WTC11 (cell line): Measurements from ENCODE around the gene PDGFRB. TPM values are rescaled to one million over a fixed set of nuclear protein-coding genes. Genes with fewer than 3 reads are reported as not detected.

ENCODE experiments used
- ATAC-seq: fragments of 200-7000 bp; cut with Tn5 transposase; 2 replicates; pipeline ENCODE4 v1.10.0; 2021; ENCODE audit warnings: mild to moderate bottlenecking, moderate library complexity
- CTCF ChIA-PET: fragments of 300-600 bp; sonication (Branson Sonifier 250); formaldehyde crosslinking; loops from one replicate; lab custom pipeline; 2021; ENCODE audit warnings: antibody characterized with exemption; lab: Charles Lee
- POLR2A ChIA-PET: fragments of 350-600 bp; sonication (Branson Sonifier 250); formaldehyde crosslinking; loops from one replicate; lab custom pipeline; 2021; ENCODE audit warnings: antibody characterized with exemption; lab: Charles Lee
- DNase-seq: peaks from one replicate; pipeline ENCODE4 v3.0.0; 2021; ENCODE audit warnings: low spot score
- H3K27ac Mint-ChIP-seq: 2 replicates; pipeline ENCODE4 v1.8.0; 2021; ENCODE audit warnings: mixed read lengths
- H3K27me3 Mint-ChIP-seq: 2 replicates; pipeline ENCODE4 v1.8.0; 2021; ENCODE audit warnings: low read depth, mild to moderate bottlenecking, moderate library complexity, mixed read lengths
- H3K36me3 Mint-ChIP-seq: 2 replicates; pipeline ENCODE4 v1.8.0; 2021; ENCODE audit warnings: mixed read lengths
- H3K4me1 Mint-ChIP-seq: 2 replicates; pipeline ENCODE4 v1.8.0; 2022; ENCODE audit warnings: mixed read lengths
- H3K4me3 Mint-ChIP-seq: 2 replicates; pipeline ENCODE4 v1.8.0; 2021; ENCODE audit warnings: mild to moderate bottlenecking, moderate library complexity, mixed read lengths
- H3K9me3 Mint-ChIP-seq: 2 replicates; pipeline ENCODE4 v1.8.0; 2021; ENCODE audit warnings: mixed read lengths
- ARID4B ChIP-seq: sonication (generic); formaldehyde crosslinking; IDR thresholded peaks from 2 replicates; pipeline ENCODE4 v1.8.0; 2023; ENCODE audit warnings: missing genetic modification reagents, mild to moderate bottlenecking, borderline replicate concordance
- CREM ChIP-seq: sonication (generic); formaldehyde crosslinking; IDR thresholded peaks from 2 replicates; pipeline ENCODE4 v1.8.1; 2022; ENCODE audit warnings: mild to moderate bottlenecking, missing genetic modification reagents, moderate library complexity
- E2F5 ChIP-seq: sonication (generic); formaldehyde crosslinking; IDR thresholded peaks from 2 replicates; pipeline ENCODE4 v1.8.1; 2022; ENCODE audit warnings: mild to moderate bottlenecking, moderate library complexity, missing genetic modification reagents
- FOXJ3 ChIP-seq: sonication (generic); formaldehyde crosslinking; IDR thresholded peaks from 2 replicates; pipeline ENCODE4 v1.9.0; 2021; ENCODE audit warnings: missing genetic modification reagents, mild to moderate bottlenecking, borderline replicate concordance
- HMGA2 ChIP-seq: fragments of 250-450 bp; sonication (Bioruptor Pico); IDR thresholded peaks from 2 replicates; pipeline ENCODE4 v1.4.0; 2021; ENCODE audit warnings: mild to moderate bottlenecking, moderate library complexity
- IRF2 ChIP-seq: sonication (generic); formaldehyde crosslinking; IDR thresholded peaks from 2 replicates; pipeline ENCODE4 v1.8.0; 2022; ENCODE audit warnings: low read depth, missing genetic modification reagents, borderline replicate concordance
- MLX ChIP-seq: sonication (generic); formaldehyde crosslinking; IDR thresholded peaks from 2 replicates; pipeline ENCODE4 v1.8.1; 2023; ENCODE audit warnings: mild to moderate bottlenecking, missing genetic modification reagents, moderate library complexity
- NR2C2 ChIP-seq: sonication (generic); formaldehyde crosslinking; IDR thresholded peaks from 2 replicates; pipeline ENCODE4 v1.8.0; 2022; ENCODE audit warnings: mild to moderate bottlenecking, missing genetic modification reagents
- NR3C1 ChIP-seq: sonication (generic); formaldehyde crosslinking; conservative IDR thresholded peaks from 2 replicates; pipeline ENCODE4 v1.8.1; 2023; ENCODE audit warnings: low read depth, mild to moderate bottlenecking, missing genetic modification reagents
- OVOL2 ChIP-seq: fragments of 250-450 bp; sonication (Bioruptor Pico); IDR thresholded peaks from 2 replicates; pipeline ENCODE4 v1.9.0; 2021; ENCODE audit warnings: mild to moderate bottlenecking, borderline replicate concordance
- PREB ChIP-seq: sonication (generic); formaldehyde crosslinking; IDR thresholded peaks from 2 replicates; pipeline ENCODE4 v1.8.1; 2022; ENCODE audit warnings: mild to moderate bottlenecking, missing genetic modification reagents, moderate library complexity, borderline replicate concordance
- SOX15 ChIP-seq: fragments of 250-450 bp; sonication (Bioruptor Pico); IDR thresholded peaks from 2 replicates; pipeline ENCODE4 v1.9.0; 2021; ENCODE audit warnings: mild to moderate bottlenecking
- SP1 ChIP-seq: sonication (generic); formaldehyde crosslinking; conservative IDR thresholded peaks from 2 replicates; pipeline ENCODE4 v1.8.1; 2022; ENCODE audit warnings: missing genetic modification reagents
- STAT6 ChIP-seq: sonication (generic); formaldehyde crosslinking; conservative IDR thresholded peaks from 2 replicates; pipeline ENCODE4 v1.8.1; 2023; ENCODE audit warnings: mild to moderate bottlenecking, low read depth, missing genetic modification reagents, moderate library complexity
- TCF7 ChIP-seq: sonication (generic); formaldehyde crosslinking; IDR thresholded peaks from 2 replicates; pipeline ENCODE4 v1.8.0; 2022; ENCODE audit warnings: mild to moderate bottlenecking, low read depth, missing genetic modification reagents, moderate library complexity
- TEAD1 ChIP-seq: sonication (generic); formaldehyde crosslinking; IDR thresholded peaks from 2 replicates; pipeline ENCODE4 v1.8.0; 2022; ENCODE audit warnings: mild to moderate bottlenecking, missing genetic modification reagents
- ZBTB21 ChIP-seq: sonication (generic); formaldehyde crosslinking; IDR thresholded peaks from 2 replicates; pipeline ENCODE4 v1.8.1; 2023; ENCODE audit warnings: mild to moderate bottlenecking, missing genetic modification reagents, borderline replicate concordance
- ZNF138 ChIP-seq: sonication (generic); formaldehyde crosslinking; conservative IDR thresholded peaks from 2 replicates; pipeline ENCODE4 v1.8.1; 2022; ENCODE audit warnings: mild to moderate bottlenecking, moderate library complexity, missing genetic modification reagents
- ZNF232 ChIP-seq: sonication (generic); formaldehyde crosslinking; IDR thresholded peaks from 2 replicates; pipeline ENCODE4 v1.8.0; 2022; ENCODE audit warnings: mild to moderate bottlenecking, missing genetic modification reagents
- ZNF281 ChIP-seq: sonication (generic); formaldehyde crosslinking; IDR thresholded peaks from 2 replicates; pipeline ENCODE4 v1.8.0; 2023; ENCODE audit warnings: mild to moderate bottlenecking, missing genetic modification reagents
- ZNF317 ChIP-seq: sonication (generic); formaldehyde crosslinking; IDR thresholded peaks from 2 replicates; pipeline ENCODE4 v1.8.1; 2023; ENCODE audit warnings: low read depth, mild to moderate bottlenecking, moderate library complexity, missing genetic modification reagents, borderline replicate concordance
- total RNA-seq: library from RNA; stranded (reverse); gene quantifications from 3 replicates; pipeline ENCODE4 v1.2.3, GENCODE V29; 2021
- TF ChIP-seq, protein P1 (sequence below): sonication (generic); formaldehyde crosslinking; IDR thresholded peaks from 2 replicates; pipeline ENCODE4 v1.8.1; 2023; ENCODE audit warnings: mild to moderate bottlenecking, missing genetic modification reagents, moderate library complexity
- TF ChIP-seq, protein P2 (sequence below): sonication (generic); formaldehyde crosslinking; IDR thresholded peaks from 2 replicates; pipeline ENCODE4 v1.8.0; 2022; ENCODE audit warnings: mild to moderate bottlenecking, missing genetic modification reagents

PDGFRB gene
- total RNA-seq, 1 experiment from 2014 or later, result 5.1 TPM

GRCh38 chr5:150067405-150067960, 88.2 kb downstream of the PDGFRB start (continued):
- no peak for TF ChIP-seq ARID4B (CRISPR knock-in tag)
- no peak for TF ChIP-seq HMGA2 (CRISPR knock-in tag)
- no peak for TF ChIP-seq NR2C2 (CRISPR knock-in tag)
- TF ChIP-seq E2F5, result no peak
- TF ChIP-seq, protein P1, sequence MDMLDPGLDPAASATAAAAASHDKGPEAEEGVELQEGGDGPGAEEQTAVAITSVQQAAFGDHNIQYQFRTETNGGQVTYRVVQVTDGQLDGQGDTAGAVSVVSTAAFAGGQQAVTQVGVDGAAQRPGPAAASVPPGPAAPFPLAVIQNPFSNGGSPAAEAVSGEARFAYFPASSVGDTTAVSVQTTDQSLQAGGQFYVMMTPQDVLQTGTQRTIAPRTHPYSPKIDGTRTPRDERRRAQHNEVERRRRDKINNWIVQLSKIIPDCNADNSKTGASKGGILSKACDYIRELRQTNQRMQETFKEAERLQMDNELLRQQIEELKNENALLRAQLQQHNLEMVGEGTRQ, result no peak
- TF ChIP-seq IRF2, result no peak
- no peak for TF ChIP-seq PREB
- TF ChIP-seq SP1, result no peak
- TF ChIP-seq FOXJ3 (CRISPR knock-in tag), result no peak
- TF ChIP-seq SOX15, result no peak
- no peak for TF ChIP-seq ZNF138 (CRISPR knock-in tag)

DNA sequence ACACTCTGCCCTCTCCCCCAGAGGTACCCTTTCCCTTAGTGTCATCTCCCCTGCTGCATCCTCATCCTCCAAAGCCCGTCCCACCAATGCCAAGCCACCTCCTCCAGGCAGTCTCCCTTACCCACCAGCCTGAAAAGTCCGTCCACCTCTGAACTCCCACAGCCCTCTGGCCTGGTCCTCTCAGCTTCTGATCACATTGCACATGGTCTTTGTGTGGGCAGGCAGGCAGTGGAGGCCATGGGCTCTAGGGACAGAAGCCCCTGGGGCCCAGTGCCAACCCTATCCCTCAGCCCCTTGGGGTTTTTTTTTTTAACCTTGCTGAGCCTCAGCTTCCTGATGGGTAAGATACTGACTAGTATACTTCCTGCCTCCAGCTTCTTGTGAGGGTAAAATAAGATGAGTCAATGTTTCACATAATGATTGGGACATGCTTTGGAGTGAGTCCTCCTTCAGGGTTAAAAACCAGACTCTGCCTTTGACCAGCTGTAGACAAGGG, 88.7 kb downstream of the PDGFRB start:
- H3K4me3 Mint-ChIP-seq, result no peak overlapping the region
- ChIA-PET CTCF (interaction anchor here (1.0 to 3.0 kb wide), 3 partner anchors 55 to 109 kb away, joined by 3 to 6 read pairs (median 3); no protein-coding TSS in a partner anchor), POLR2A (no interaction called here)
- H3K9me3 Mint-ChIP-seq, result no peaks in the 10 kb centered on the region
- peaks cover 3% of the 10 kb centered on the region; the same call in 1 of the 2 replicates for H3K27me3 Mint-ChIP-seq
- no peak for ATAC-seq
- no peaks in the 10 kb centered on the region for H3K36me3 Mint-ChIP-seq
- H3K27ac Mint-ChIP-seq, result no peak overlapping the region
- DNase-seq, result no peak
- no peaks in the 10 kb centered on the region for H3K4me1 Mint-ChIP-seq
- TF ChIP-seq STAT6 (CRISPR knock-in tag), result no peak
- no peak for TF ChIP-seq ZNF138 (CRISPR knock-in tag)
- no peak for TF ChIP-seq ZNF317
- TF ChIP-seq TCF7 (CRISPR knock-in tag), result no peak
- no peak for TF ChIP-seq ZNF232
- no peak for TF ChIP-seq ZNF281
- no peak for TF ChIP-seq CREM (CRISPR knock-in tag)
- TF ChIP-seq OVOL2 (CRISPR knock-in tag), result no peak
- TF ChIP-seq NR3C1 (CRISPR knock-in tag), result no peak
- no peak for TF ChIP-seq ZBTB21 (CRISPR knock-in tag)
- TF ChIP-seq TEAD1 (CRISPR knock-in tag), result no peak
- TF ChIP-seq, protein P2, sequence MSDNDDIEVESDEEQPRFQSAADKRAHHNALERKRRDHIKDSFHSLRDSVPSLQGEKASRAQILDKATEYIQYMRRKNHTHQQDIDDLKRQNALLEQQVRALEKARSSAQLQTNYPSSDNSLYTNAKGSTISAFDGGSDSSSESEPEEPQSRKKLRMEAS, result no peak
- TF ChIP-seq MLX (CRISPR knock-in tag), result no peak
